HL-60 (cell line): Measurements from ENCODE around the gene GUCY1B1.

ENCODE experiments used
- DNase-seq, 2 experiments: peaks; one replicate each; pipeline ENCODE4 v3.0.0-alpha.2; 2010 to 2020; ENCODE audit warnings: low read depth in 1 of 2, low spot score in 1 of 2
- H3K27ac ChIP-seq: fragments of 250-450 bp; sonication (Bioruptor Pico); replicated peaks from 2 replicates; pipeline ENCODE4 v1.5.1; 2020; ENCODE audit warnings: mild to moderate bottlenecking, moderate library complexity
- H3K27me3 ChIP-seq: fragments of 250-450 bp; sonication (Bioruptor Pico); 2 replicates; pipeline ENCODE4 v1.5.1; 2021; ENCODE audit warnings: mild to moderate bottlenecking, moderate library complexity; ENCODE audit not compliant: insufficient read depth, poor library complexity, severe bottlenecking
- H3K4me3 ChIP-seq: replicated peaks from 2 replicates; pipeline ENCODE4 v1.5.1; 2011; ENCODE audit warnings: mild to moderate bottlenecking, control low read depth, low read length; ENCODE audit not compliant: insufficient read depth
- GABPA ChIP-seq: IDR thresholded peaks from 2 replicates; pipeline ENCODE4 v1.6.1; 2012; ENCODE audit warnings: low read depth
- POLR2AphosphoS5 ChIP-seq: IDR thresholded peaks from 2 replicates; pipeline ENCODE4 v1.6.1; 2012; ENCODE audit warnings: low read depth
- SPI1 ChIP-seq: IDR thresholded peaks from 2 replicates; pipeline ENCODE4 v1.6.1; 2012; ENCODE audit warnings: low read depth, mild to moderate bottlenecking, borderline replicate concordance
- TF ChIP-seq, protein P1 (sequence below): IDR thresholded peaks from one replicate; pipeline ENCODE4 v1.5.1; 2011; ENCODE audit warnings: low read length, control low read depth, inconsistent platforms; ENCODE audit not compliant: insufficient read depth
- TF ChIP-seq, protein P2 (sequence below): IDR thresholded peaks from 2 replicates; pipeline ENCODE4 v1.6.1; 2012; ENCODE audit warnings: low read depth; ENCODE audit not compliant: insufficient replicate concordance

Gene GUCY1B1

DNA sequence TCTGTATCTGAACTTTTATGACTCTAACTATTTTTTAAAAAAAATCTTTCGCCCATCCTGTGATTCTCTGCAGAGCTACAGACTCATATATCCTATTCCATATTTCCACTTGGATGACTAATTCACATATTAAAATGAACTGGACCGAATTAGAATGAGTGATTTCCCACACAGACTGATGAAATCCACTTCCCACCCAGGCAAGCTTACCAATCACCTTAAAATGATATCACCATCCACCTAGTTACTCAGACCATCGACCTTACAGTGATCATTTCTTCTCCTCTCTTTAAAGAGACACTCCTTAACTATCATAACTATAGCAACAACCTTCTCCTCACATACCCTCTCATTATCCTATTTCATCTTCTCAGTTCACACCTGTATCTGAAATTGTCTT is 34.1 kb upstream of the GUCY1B1 start:
- H3K27me3 ChIP-seq = no peaks in the 10 kb centered on the region
- TF ChIP-seq, protein P1, sequence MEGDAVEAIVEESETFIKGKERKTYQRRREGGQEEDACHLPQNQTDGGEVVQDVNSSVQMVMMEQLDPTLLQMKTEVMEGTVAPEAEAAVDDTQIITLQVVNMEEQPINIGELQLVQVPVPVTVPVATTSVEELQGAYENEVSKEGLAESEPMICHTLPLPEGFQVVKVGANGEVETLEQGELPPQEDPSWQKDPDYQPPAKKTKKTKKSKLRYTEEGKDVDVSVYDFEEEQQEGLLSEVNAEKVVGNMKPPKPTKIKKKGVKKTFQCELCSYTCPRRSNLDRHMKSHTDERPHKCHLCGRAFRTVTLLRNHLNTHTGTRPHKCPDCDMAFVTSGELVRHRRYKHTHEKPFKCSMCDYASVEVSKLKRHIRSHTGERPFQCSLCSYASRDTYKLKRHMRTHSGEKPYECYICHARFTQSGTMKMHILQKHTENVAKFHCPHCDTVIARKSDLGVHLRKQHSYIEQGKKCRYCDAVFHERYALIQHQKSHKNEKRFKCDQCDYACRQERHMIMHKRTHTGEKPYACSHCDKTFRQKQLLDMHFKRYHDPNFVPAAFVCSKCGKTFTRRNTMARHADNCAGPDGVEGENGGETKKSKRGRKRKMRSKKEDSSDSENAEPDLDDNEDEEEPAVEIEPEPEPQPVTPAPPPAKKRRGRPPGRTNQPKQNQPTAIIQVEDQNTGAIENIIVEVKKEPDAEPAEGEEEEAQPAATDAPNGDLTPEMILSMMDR = no peak
- no peak for TF ChIP-seq GABPA
- TF ChIP-seq, protein P2, sequence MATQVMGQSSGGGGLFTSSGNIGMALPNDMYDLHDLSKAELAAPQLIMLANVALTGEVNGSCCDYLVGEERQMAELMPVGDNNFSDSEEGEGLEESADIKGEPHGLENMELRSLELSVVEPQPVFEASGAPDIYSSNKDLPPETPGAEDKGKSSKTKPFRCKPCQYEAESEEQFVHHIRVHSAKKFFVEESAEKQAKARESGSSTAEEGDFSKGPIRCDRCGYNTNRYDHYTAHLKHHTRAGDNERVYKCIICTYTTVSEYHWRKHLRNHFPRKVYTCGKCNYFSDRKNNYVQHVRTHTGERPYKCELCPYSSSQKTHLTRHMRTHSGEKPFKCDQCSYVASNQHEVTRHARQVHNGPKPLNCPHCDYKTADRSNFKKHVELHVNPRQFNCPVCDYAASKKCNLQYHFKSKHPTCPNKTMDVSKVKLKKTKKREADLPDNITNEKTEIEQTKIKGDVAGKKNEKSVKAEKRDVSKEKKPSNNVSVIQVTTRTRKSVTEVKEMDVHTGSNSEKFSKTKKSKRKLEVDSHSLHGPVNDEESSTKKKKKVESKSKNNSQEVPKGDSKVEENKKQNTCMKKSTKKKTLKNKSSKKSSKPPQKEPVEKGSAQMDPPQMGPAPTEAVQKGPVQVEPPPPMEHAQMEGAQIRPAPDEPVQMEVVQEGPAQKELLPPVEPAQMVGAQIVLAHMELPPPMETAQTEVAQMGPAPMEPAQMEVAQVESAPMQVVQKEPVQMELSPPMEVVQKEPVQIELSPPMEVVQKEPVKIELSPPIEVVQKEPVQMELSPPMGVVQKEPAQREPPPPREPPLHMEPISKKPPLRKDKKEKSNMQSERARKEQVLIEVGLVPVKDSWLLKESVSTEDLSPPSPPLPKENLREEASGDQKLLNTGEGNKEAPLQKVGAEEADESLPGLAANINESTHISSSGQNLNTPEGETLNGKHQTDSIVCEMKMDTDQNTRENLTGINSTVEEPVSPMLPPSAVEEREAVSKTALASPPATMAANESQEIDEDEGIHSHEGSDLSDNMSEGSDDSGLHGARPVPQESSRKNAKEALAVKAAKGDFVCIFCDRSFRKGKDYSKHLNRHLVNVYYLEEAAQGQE = no peak
- H3K27ac ChIP-seq = no peak overlapping the region
- no peak for DNase-seq
- no peak overlapping the region for H3K4me3 ChIP-seq

DNA sequence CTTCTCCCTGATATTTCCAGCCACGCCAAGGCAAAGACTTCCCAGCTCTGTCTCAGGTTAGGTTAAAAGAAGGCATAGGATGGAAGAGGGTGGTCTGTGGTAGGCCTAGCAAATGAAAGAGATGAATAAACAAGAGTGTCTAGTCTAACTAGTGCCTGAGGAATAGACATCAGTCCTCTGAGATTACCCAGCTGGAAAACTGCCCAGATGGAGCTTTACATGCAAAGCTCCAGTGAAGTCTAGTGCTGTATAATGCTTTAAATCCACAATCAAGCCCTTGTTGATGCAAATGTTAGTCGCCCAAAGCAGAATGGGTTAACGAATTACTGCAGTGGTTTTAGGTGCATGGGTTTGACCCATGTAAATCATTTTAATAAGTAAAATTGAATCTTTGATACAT is 24.8 kb upstream of the GUCY1B1 start:
- TF ChIP-seq GABPA (no peak), POLR2AphosphoS5 (no peak), SPI1 (no peak)
- TF ChIP-seq, protein P1 = no peak
- TF ChIP-seq, protein P2 = no peak
- Histone ChIP-seq H3K4me3 (no peak overlapping the region), H3K27ac (no peak overlapping the region), H3K27me3 (no peaks in the 10 kb centered on the region)
- DNase-seq = no peak

DNA sequence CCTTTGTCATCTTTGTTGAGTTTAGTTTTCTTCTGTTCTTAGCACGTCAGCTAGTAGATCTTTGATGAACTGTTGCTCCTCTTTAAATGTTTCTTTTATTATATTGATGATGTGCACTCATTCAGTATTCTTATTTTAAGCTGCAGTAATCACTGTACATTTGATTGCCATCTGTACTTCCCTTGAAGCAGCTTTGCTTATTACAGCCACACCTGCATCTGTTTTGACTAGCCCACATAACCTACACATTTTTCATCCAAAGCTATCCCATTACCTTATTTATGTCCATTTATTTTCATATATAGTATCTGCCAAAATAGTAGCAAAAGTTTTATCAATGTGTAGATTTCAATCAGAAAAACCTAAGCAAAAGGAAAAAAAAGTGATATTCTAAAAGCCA is 23.9 kb upstream of the GUCY1B1 start:
- Histone ChIP-seq H3K27ac (no peak overlapping the region), H3K4me3 (no peak overlapping the region), H3K27me3 (no peaks in the 10 kb centered on the region)
- no peak for DNase-seq
- TF ChIP-seq POLR2AphosphoS5 (no peak), GABPA (no peak), SPI1 (no peak)
- TF ChIP-seq, protein P1 = no peak
- TF ChIP-seq, protein P2 = no peak
